Esophagus muscularis mucosa (tissue), 4 donors: Measurements from ENCODE around the gene ZBTB48.

Experiments used
- CTCF ChIP-seq, 3 experiments: fragments of 200-600 bp in 2 of 3; fragments of 450-650 bp in 1 of 3; sonication (generic) in 2 of 3; IDR thresholded peaks; one replicate each; pipeline ENCODE4 v1.5.1; 2017 to 2019; ENCODE audit warnings: antibody characterized with exemption in 3 of 3, mild to moderate bottlenecking in 2 of 3, moderate library complexity in 1 of 3
- EP300 ChIP-seq: sonication (generic); formaldehyde crosslinking; IDR thresholded peaks from one replicate; pipeline ENCODE4 v1.6.1; 2017; ENCODE audit warnings: antibody characterized with exemption
- POLR2A ChIP-seq: fragments of 450-650 bp; IDR thresholded peaks from one replicate; pipeline ENCODE4 v1.6.1; 2017; ENCODE audit warnings: antibody characterized with exemption, moderate library complexity, mild to moderate bottlenecking, low read depth
- POLR2AphosphoS5 ChIP-seq, 2 donors: sonication (generic); formaldehyde crosslinking; IDR thresholded peaks; one replicate each; pipeline ENCODE4 v1.6.1; 2017; ENCODE audit warnings: antibody characterized with exemption in 2 of 2

DNA sequence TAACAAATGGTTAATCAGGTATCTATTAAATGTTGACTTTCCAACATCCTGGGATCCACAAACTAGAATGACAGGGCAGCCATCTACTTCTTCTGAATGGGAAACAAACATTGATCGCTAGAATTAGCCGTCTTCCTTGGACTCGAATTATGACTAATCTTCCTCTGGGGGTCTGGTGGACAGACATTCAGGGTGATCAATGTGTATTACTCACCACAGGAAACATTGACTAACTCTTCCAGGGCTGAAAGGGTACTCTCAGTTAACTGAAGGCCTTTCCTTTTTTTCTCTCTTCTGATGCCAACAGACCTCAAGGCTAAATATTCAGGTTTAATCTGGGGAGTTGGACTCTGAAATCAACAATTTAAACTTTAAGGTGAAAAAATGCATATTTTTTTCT, 35.0 kb upstream of the ZBTB48 start:
- TF ChIP-seq POLR2A (no peak), CTCF (IDR thresholded peaks at IDR 0.05) (no peak), EP300 (no peak), POLR2AphosphoS5 (IDR thresholded peaks at IDR 0.05) (no peak)
